ENCODE measurements around the gene TMEM237. TPM values are rescaled to one million over a fixed set of nuclear protein-coding genes. Genes with fewer than 3 reads are reported as not detected.

TMEM237 gene
- total RNA-seq, 2 donors from 2014 or later: 15.8 to 18.4 TPM

- H3K27me3 ChIP-seq: no peaks in the 10 kb centered on the region
- DNase-seq (ENCODE audit: low spot score): no peak
- no peaks in the 10 kb centered on the region for H3K9me3 ChIP-seq
- no peak overlapping the region for H3K4me3 ChIP-seq
- no peaks in the 10 kb centered on the region for H3K4me1 ChIP-seq
- TF ChIP-seq CTCF (IDR thresholded peaks at IDR 0.05): no peak
- H3K36me3 ChIP-seq: no peaks in the 10 kb centered on the region
- H3K27ac ChIP-seq: no peak overlapping the region
Measured at GRCh38 chr2:201661366-201661765, 18.1 kb upstream of the TMEM237 start.

GRCh38 chr2:201660293-201660895 is 17.1 kb upstream of the TMEM237 start:
- Histone ChIP-seq H3K9me3 (no peaks in the 10 kb centered on the region), H3K27me3 (no peaks in the 10 kb centered on the region), H3K36me3 (no peaks in the 10 kb centered on the region), H3K27ac (no peak overlapping the region), H3K4me1 (no peaks in the 10 kb centered on the region), H3K4me3 (no peak overlapping the region)
- TF ChIP-seq CTCF (IDR thresholded peaks at IDR 0.05): no peak
- DNase-seq (ENCODE audit: low spot score): no peak

- no peak for DNase-seq (ENCODE audit: low spot score)
- Histone ChIP-seq H3K36me3 (no peaks in the 10 kb centered on the region), H3K4me3 (no peak overlapping the region), H3K27me3 (no peaks in the 10 kb centered on the region), H3K27ac (no peak overlapping the region), H3K9me3 (no peaks in the 10 kb centered on the region), H3K4me1 (no peaks in the 10 kb centered on the region)
- TF ChIP-seq CTCF (IDR thresholded peaks at IDR 0.05): no peak
Measured at GRCh38 chr2:201656740-201657139, 13.4 kb upstream of the TMEM237 start.

- DNase-seq (ENCODE audit: low spot score): no peak
- Histone ChIP-seq H3K4me3 (no peak overlapping the region), H3K4me1 (no peaks in the 10 kb centered on the region), H3K27me3 (no peaks in the 10 kb centered on the region), H3K9me3 (no peaks in the 10 kb centered on the region), H3K27ac (no peak overlapping the region), H3K36me3 (no peaks in the 10 kb centered on the region)
- no peak for TF ChIP-seq CTCF (IDR thresholded peaks at IDR 0.05)
Measured at GRCh38 chr2:201656102-201656501, 12.8 kb upstream of the TMEM237 start.

GRCh38 chr2:201654616-201655384 is 11.5 kb upstream of the TMEM237 start:
- H3K4me1 ChIP-seq: no peaks in the 10 kb centered on the region
- H3K27ac ChIP-seq: no peak overlapping the region
- H3K4me3 ChIP-seq: no peak overlapping the region
- H3K36me3 ChIP-seq: no peaks in the 10 kb centered on the region
- no peaks in the 10 kb centered on the region for H3K27me3 ChIP-seq
- TF ChIP-seq CTCF (IDR thresholded peaks at IDR 0.05): no peak
- no peak for DNase-seq (ENCODE audit: low spot score)
- H3K9me3 ChIP-seq: no peaks in the 10 kb centered on the region
